AG04450 (cell line): Measurements from ENCODE around the gene FHAD1. TPM values are rescaled to one million over a fixed set of nuclear protein-coding genes. Genes with fewer than 3 reads are reported as not detected.

Experiments
- CTCF ChIA-PET: fragments of 300-600, 350-600 bp; formaldehyde crosslinking; extraction: SDS; loops from one replicate; lab custom pipeline; 2022; ENCODE audit warnings: antibody characterized with exemption, inconsistent platforms; lab: Charles Lee
- POLR2A ChIA-PET: fragments of 350-600 bp; formaldehyde crosslinking; extraction: SDS; loops from one replicate; lab custom pipeline; 2021; ENCODE audit warnings: antibody characterized with exemption, inconsistent platforms; lab: Yijun Ruan, JAX
- DNase-seq: peaks from one replicate; pipeline ENCODE4 v3.0.0-alpha.2; 2011; ENCODE audit warnings: low read depth, low spot score
- H3K27ac ChIP-seq: one replicate; pipeline ENCODE4 v1.5.1; 2012; ENCODE audit warnings: low read depth, low read length, control low read depth
- H3K27me3 ChIP-seq: one replicate; pipeline ENCODE4 v1.6.0; 2012; ENCODE audit warnings: low read length; ENCODE audit not compliant: control insufficient read depth, insufficient read depth
- H3K4me3 ChIP-seq: 2 replicates; pipeline ENCODE4 v1.5.1; 2011; ENCODE audit warnings: mild to moderate bottlenecking, low read depth, low read length, control low read depth
- H3K9me3 ChIP-seq: 2 replicates; pipeline ENCODE4 v1.5.1; 2012; ENCODE audit warnings: low read length; ENCODE audit not compliant: control insufficient read depth, insufficient read depth
- CTCF ChIP-seq: IDR thresholded peaks from 2 replicates; pipeline ENCODE4 v1.5.1; 2011; ENCODE audit warnings: low read depth, low read length, control low read depth, inconsistent platforms
- polyA plus RNA-seq: library from polyadenylated mRNA; depleted of rRNA; stranded (reverse); fragments of >200 nt; gene quantifications from 2 replicates; pipeline ENCODE4 v1.2.3, GENCODE V29; 2011

The FHAD1 gene
- polyA plus RNA-seq, 1 experiment, result 0.36 TPM

- no peak overlapping the region for H3K4me3 ChIP-seq
- H3K27me3 ChIP-seq, result peaks cover 14% of the 10 kb centered on the region
- ChIA-PET CTCF (no interaction called here), POLR2A (no interaction called here)
- H3K9me3 ChIP-seq, result no peaks in the 10 kb centered on the region; the same call in 1 of the 2 replicates
- no peak overlapping the region for H3K27ac ChIP-seq
- TF ChIP-seq CTCF, result no peak
- DNase-seq, result no peak
Observed at GRCh38 chr1:15244813-15245212, 2.2 kb upstream of the FHAD1 start.

DNA sequence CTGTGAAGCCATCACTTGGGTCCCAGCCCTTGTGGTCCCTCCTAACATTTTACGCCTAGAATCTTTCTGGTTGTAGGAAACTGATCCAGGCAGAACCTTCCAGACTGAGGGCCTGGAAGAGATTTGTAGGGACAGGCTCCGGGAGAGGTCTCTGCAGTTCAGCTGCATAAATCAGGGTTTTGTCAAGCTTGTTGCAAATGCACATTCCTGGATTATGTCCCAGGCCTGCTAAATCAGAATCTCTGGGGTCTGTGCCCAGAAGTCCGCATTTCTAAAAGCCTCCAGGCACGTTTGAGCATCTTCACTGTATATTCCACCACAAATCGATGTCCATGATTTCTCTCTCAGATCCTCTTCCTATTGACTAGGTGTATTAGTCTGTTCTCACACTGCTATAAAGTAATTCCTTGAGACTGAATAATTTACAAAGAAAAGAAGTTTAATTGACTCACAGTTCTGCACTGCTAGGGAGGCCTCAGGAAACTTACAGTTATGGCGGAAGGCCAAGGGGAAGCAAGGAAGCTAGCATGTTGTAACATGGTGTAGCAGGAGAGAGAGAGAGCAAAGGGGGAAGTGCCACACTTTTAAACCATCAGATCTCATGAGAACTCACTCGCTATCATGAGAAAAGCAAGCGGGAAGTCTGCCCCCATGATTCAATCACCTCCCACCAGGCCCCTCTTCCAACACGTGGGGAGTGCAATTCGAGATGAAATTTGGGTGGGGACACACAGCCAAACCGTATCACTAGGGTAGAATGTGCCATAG is 1.2 kb upstream of the FHAD1 start:
- CTCF ChIA-PET, result no interaction called here
- POLR2A ChIA-PET, result interaction anchor here (0.5 kb wide), 1 partner anchor 85 kb away, joined by 5 read pairs; no protein-coding TSS in a partner anchor
- H3K9me3 ChIP-seq, result no peaks in the 10 kb centered on the region; the same call in 1 of the 2 replicates
- peaks cover 22% of the 10 kb centered on the region for H3K27me3 ChIP-seq
- DNase-seq, result no peak
- no peak for TF ChIP-seq CTCF
- H3K27ac ChIP-seq, result peak overlapping the region; percentile 31
- H3K4me3 ChIP-seq, result no peak overlapping the region

GRCh38 chr1:15248216-15248615 is 1.2 kb downstream of the FHAD1 start:
- Histone ChIP-seq H3K27me3 (peaks cover 38% of the 10 kb centered on the region), H3K27ac (no peak overlapping the region), H3K4me3 (no peak overlapping the region), H3K9me3 (no peaks in the 10 kb centered on the region; the same call in 1 of the 2 replicates)
- CTCF ChIA-PET, result interaction anchor here (0.7 to 1.4 kb wide), 3 partner anchors 24 to 123 kb away, joined by 6 to 9 read pairs (median 6); no protein-coding TSS in a partner anchor
- no peak for DNase-seq
- POLR2A ChIA-PET, result no interaction called here
- no peak for TF ChIP-seq CTCF

- ChIA-PET POLR2A (interaction anchor here (0.9 kb wide), 1 partner anchor 70 kb away, joined by 3 read pairs; no protein-coding TSS in a partner anchor), CTCF (interaction anchor here (0.6 to 1.4 kb wide), 4 partner anchors 14 to 97 kb away, joined by 3 to 9 read pairs (median 5); no protein-coding TSS in a partner anchor)
- no peak overlapping the region for H3K4me3 ChIP-seq
- no peak for DNase-seq
- H3K27ac ChIP-seq, result no peak overlapping the region
- TF ChIP-seq CTCF, result no peak
- peaks cover 38% of the 10 kb centered on the region for H3K27me3 ChIP-seq
- no peaks in the 10 kb centered on the region; the same call in 1 of the 2 replicates for H3K9me3 ChIP-seq
Observed at GRCh38 chr1:15249081-15249480, 2.1 kb downstream of the FHAD1 start.
